GM19467 (cell line): Measurements from ENCODE around the gene PSMD2.
"Not testable (repeated sequence)": the region's sequence is repeated elsewhere in the genome, so short reads cannot be mapped to it uniquely, and the experiment has no call there.

ENCODE experiments used
- ATAC-seq: cut with Tn5 transposase; IDR thresholded peaks from one replicate; pipeline ENCODE4 v1.9.1; 2021; ENCODE audit warnings: mild to moderate bottlenecking, moderate library complexity; ENCODE audit not compliant: unreplicated experiment

The PSMD2 gene

DNA sequence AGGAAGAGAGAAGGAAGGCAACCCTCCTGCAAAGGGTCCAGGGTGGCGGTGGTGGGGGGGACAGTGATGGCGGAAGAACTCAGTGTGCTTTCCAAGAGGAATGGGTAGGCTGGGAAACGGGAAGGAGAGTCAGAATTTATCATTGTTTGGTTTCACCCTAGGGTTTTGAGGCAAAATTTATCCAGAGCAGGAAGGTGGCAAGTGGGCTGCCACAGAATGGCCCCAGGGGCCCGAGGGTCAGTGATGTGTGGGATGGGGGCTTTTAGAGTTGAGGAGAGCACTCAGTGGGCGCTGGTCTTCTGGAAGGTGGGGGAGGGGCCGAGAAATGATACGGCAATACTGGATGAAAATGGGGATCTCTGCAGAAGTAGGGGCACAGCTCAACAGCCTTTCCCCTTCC is 38.9 kb downstream of the PSMD2 start:
- no peak for ATAC-seq

DNA sequence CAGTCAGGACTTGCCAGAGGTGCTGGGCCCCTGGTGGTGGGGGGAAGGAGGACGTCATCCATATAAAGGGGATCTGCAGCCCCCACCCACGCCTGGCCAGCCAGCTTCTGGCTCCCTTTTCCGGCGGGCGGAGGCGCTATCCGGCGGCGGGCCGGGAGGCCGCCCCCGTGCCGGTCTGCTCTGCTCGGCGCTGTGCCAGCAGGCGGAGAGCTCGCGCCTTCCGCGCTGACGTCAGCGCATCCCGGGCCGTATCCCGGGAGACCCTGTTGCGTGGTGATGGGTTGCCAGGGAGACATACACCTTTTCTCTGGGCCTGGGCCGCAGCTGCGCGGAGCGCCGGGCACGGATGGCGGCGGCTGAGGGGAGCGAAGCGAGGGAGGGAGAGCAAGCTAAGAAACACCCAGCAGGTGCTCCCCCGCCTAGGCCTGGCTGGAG is 39.5 kb downstream of the PSMD2 start:
- ATAC-seq = no peak

DNA sequence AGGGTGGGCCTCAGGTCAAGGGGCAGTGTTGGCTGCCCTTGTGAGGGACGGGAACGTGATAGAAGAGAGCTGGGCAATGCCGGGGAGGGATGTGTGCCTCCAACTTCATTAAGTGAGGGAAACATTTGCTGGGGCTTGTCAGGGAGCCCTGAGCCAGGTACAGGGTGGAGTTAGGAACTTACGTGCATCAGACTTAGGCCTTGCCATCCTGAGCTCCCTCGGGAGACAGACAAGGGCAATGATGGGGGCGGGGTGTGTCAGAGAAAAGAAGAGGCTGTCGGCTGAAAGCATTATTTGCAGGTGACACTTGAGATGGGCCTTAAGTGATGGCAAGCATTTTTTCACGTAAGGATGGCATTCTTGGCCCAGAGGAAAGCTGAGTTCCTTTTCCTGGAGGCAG is 40.0 kb downstream of the PSMD2 start:
- ATAC-seq = no peak

DNA sequence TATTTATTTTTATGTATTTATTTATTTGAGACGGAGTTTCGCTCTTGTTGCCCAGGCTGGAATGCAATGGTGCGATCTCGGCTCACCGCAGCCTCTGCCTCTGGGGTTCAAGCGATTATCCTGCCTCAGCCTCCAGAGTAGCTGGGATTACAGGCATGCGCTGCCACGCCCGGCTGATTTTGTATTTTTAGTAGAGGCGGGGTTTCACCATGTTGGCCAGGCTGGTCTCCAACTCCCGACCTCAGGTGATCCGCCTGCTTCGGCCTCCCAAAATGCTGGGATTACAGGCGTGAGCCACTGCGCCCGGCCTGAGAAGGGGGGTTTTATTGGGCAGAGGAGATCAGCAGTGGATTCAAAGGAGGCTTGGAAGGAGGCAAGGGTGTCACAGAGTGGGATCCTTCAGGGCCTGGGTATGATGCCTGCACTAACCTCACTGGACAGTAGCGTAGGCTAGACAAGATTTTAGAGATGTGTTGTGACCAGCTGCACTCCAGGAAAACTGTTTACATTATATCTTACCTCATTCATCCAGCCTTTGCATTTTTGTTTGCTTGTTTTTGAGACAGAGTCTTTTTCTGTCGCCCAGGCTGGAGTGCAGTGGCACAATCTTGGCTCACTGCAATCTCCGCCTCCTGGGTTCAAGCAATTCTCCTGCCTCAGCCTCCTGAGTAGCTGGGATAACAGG is 40.6 kb downstream of the PSMD2 start:
- not testable (repeated sequence) for ATAC-seq

DNA sequence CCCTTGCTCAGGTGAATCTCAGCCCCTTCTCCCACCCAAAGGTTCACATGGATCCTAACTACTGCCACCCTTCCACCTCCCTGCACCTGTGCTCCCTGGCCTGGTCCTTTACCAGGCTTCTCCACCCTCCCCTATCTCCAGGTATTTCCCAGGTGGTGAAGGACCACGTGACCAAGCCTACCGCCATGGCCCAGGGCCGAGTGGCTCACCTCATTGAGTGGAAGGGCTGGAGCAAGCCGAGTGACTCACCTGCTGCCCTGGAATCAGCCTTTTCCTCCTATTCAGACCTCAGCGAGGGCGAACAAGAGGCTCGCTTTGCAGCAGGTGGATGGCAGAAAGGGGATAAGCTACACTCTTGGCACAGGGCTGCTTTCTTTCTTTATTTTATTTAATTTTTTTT is 42.9 kb downstream of the PSMD2 start:
- no peak for ATAC-seq

DNA sequence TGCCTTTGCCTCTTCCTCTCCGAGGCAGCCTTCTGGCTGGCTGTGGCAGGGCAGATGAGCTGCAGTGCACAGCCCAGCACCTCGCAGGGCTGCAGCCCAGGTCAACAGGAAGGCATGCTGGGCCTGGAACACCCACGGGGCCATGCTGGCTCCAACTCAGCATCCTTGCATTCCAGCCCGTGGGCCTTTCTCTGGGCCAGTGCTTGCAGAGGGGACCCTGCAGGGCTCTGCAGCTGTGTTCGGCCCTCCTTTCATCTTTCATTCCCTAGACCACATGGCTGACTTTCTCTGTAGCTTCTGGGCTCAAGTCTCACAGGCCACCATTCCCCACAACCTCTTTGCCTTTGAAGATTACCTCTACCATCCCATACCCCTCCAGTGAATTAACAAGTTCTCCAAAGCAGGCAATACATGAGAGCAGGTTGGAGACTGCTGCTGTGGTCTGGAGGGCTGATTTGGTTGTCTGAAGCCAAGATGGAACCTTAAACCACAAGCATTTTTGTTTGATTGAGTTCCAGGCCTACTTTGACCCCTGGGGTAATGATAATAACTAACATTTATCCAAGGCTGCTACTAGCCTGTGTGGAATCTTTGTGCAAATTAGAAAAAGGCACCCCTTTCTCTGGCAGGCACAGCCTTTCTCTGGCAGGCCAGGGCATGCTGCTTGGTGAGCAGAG is 44.3 kb downstream of the PSMD2 start:
- ATAC-seq = no peak

DNA sequence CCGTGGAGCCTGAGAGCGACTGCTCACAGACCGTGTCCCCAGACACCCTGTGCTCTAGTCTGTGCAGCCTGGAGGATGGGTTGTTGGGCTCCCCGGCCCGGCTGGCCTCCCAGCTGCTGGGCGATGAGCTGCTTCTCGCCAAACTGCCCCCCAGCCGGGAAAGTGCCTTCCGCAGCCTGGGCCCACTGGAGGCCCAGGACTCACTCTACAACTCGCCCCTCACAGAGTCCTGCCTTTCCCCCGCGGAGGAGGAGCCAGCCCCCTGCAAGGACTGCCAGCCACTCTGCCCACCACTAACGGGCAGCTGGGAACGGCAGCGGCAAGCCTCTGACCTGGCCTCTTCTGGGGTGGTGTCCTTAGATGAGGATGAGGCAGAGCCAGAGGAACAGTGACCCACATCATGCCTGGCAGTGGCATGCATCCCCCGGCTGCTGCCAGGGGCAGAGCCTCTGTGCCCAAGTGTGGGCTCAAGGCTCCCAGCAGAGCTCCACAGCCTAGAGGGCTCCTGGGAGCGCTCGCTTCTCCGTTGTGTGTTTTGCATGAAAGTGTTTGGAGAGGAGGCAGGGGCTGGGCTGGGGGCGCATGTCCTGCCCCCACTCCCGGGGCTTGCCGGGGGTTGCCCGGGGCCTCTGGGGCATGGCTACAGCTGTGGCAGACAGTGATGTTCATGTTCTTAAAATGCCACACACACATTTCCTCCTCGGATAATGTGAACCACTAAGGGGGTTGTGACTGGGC is 45.7 kb downstream of the PSMD2 start:
- ATAC-seq = no peak

DNA sequence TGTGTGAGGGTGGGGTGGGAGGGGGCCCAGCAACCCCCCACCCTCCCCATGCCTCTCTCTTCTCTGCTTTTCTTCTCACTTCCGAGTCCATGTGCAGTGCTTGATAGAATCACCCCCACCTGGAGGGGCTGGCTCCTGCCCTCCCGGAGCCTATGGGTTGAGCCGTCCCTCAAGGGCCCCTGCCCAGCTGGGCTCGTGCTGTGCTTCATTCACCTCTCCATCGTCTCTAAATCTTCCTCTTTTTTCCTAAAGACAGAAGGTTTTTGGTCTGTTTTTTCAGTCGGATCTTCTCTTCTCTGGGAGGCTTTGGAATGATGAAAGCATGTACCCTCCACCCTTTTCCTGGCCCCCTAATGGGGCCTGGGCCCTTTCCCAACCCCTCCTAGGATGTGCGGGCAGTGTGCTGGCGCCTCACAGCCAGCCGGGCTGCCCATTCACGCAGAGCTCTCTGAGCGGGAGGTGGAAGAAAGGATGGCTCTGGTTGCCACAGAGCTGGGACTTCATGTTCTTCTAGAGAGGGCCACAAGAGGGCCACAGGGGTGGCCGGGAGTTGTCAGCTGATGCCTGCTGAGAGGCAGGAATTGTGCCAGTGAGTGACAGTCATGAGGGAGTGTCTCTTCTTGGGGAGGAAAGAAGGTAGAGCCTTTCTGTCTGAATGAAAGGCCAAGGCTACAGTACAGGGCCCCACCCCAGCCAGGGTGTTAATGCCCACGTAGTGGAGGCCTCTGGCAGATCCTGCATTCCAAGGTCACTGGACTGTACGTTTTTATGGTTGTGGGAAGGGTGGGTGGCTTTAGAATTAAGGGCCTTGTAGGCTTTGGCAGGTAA is 46.5 kb downstream of the PSMD2 start:
- no peak for ATAC-seq

DNA sequence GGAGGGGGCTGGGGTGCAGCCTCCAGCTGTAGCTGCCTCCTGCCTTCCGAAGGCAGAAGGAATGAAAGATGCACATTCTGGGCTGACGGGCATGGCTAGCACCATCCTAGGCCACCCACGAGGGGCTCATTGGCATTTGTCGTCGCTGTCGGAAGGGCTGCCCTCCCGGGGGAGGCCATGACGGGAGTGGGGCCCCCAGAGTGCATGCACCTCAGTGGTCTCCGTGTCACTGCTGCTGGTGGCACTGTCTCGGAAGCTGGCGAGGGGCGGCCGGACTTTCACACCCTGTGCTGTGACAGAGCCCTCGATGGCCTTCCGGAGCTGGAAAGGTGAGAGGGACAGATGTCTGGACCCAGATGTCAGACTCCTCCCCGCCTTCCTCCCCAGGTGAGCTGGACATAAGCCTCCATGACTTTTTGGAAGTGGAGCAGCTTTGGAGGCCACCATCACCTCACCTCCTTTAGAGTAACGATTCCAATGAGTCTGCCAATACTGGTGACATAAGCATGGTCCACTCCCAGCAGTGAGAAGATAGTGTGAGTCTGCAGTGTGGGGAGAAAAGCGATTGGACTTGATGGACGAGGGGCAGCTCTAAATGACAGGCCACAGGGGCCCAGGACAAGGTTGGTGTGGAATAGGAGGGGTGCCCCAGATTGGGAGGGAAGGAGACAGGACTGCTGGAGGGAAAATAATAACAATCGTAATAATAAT is 47.6 kb downstream of the PSMD2 start:
- no peak for ATAC-seq

DNA sequence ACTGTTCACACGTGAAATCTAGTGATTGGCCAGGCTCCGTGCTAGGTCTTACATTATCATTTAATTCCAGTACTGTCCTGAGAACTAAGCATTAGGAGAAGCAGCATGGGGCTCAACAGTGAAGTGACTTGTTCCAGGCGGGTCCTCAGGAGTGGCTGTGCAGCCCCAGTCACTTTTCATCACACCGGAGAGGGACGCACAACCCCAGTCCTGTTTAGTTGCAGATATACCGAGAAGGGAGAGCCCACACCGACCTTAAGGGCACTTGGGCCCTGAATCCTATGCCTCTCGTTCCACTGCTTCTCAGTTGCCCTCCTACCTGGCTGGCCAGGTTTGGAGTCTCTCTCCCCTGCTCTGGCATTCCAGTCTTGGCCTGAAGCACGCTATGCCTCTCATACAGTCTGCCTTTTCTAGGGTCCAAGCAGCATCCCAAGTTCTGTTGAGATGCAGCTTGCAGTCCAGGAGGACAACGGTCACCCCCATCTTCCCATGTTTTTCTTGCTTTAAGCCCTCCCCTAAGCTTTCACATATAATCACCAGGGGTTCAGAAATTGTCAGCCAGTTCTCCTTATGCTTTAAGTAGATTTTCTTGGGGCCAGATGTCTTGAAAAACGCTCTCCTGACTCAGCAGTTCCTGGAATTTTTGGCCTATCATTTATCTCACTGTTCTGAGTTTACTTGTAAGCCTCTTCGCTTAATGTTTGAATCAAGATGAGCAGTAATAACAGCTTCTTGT is 48.4 kb downstream of the PSMD2 start:
- ATAC-seq = no peak

DNA sequence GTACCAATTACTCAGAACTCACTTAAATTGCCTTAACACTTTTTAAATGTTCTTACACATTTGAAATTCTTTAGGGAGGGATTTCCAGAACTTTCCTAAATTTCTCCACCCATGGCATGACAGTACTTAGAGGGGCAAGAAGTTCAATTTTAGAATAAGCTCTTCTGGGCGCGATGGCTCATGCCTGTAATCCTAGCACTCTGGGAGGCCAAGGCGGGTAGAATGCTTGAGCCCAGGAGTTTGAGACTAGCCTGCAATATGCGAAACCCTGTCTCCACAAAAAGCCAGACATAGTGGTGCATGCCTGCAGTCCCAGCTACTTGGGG is 49.0 kb downstream of the PSMD2 start:
- no peak for ATAC-seq

DNA sequence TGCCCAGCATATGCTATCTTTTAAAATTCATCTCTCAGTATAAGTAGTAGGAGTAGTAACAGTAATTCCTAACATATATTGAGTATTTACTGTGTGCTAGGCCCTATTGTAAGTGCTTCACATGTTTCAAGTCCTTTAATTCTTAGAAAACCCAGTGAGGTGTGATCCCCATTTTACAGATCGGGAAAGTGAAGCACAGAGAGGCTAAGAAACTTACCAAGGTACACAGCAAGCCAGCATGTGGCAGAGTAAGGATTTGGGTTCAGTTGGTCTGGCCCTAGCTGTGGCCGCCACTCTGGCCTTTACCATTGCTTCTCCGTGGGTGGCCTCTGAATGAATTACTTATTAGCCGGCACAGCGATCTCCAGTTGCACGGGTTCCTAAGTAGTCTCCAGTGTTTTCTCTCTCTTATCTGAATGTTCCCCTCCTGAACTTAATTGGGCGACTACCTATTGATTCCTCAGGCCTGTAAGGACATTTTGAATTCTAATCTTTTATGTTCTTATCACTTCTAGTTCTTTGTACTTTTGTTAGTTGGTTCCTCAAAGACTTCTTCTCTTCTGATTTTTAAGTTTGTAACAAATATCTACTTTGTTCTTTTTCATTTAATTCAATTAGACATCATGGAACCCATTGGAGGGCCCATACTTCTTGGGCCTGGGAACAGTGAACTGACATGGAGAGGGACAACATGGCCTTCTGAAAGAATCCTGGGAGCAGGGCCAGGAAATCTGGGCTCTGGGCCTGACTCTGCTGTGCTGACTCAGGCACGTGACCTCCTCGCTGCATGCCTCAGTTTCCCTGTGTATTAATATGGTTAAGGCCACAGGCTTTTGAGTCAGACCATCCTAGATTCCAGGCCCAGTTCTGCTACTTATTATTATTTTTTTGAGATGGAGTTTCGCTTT is 50.8 kb downstream of the PSMD2 start:
- ATAC-seq = no peak

DNA sequence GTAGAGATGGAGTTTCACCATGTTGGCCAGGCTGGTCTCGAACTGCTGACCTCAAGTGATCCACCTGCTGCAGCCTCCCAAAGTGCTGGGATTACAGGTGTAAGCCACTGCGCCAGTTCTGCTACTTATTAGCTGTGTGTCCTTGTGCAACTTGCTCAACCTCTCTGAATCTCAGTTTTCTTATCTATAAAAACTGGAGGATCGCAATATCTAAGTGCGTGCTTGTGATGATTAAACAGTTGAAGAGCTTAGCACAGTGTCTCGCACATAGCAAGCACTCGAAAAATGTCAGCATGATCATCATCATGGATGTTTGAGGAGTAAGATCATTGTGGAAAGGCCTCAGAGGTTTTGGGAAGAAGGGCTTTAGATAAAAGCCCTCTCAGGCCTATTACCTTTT is 51.6 kb downstream of the PSMD2 start:
- ATAC-seq = no peak

DNA sequence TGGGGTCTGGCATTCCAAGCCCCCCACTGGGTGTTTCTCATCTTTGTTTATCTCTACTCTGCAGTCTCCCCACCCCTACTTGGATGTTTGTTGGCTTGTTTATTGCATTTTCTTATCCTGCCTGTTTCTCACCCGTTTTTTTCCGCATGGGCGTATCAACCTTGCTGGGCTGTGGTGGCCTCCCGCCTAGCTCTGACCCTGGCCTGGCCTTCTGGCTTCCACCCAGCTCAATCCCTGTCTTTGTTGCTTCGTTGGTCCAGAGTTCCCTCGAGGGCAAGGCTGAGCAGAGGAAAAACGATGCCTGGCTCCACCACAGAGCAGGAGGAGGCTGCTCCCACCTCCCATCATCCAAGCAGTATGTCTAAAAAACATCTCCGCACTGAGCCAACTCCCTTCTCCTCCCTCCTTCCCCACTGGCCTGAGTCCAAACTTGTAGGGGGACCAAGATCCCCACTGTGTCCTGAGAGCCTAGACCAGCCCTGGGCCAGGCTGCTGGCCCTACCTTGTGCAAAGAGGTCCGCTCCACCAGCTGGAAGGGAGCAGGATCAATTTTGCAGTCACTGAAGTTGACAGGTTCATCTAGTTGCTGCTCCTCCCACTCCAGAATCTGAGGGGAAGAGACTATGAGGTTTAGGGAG is 52.6 kb downstream of the PSMD2 start:
- no peak for ATAC-seq

DNA sequence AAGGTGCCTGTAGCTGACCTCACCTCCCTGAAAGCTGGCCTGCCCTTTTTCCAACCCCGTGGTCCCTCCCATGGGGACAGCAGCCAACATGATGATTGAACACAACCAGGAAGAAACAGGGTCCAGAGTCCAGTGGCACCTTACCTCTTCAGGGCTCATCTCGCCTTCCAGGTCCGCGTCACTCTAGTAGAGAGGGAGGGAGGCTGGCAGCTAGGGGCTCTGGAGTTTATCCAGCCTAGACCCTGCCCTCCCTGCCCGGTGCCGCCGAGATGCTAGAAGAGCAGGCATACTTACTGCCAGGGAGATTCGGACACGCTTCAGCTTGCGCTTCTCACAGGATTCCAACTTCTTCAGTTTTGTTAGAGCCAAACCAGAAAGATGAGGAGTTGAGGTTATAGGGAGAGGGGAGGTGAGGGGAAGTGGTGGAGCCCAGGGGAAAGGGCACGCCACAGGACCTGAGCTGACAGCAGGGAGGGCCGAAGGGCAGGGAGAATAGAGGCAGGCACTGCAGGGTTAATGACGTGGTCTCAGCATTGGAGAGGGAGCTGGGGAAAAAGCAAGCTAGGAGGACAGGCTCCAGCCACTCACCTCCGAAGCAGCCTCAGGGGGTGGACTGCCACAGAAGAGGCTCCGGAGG is 53.2 kb downstream of the PSMD2 start:
- ATAC-seq = no peak

DNA sequence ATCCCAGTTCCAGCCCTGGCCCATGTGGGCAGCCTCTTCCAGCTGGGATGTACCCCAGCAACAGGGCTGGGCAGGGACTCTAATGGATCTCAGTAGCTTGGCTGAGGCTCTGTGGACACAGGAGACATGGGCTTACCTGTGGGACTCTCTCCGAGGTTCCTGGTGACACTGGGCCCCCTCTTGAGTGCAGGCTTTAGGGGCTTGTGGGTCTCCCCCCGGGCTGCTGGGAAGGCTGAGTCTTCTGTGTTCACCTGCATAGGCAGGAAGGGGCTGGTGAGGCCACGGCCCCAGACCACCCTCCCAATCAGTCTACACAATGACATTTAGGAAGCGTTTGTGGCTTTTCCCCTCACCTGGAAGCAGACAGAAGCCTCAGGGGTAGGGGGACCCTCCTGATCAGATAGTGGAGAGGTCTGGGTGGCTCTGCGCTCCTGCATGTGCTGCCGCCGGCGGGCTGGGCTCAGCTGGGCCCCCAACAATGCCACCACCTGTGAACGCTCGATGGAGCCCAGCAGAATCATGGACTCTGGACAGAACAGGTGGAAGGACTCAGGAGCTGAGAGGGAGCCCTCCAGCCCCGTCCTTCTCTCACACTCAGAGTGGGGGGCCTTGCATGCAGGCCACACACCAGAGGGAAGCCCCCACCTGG is 54.0 kb downstream of the PSMD2 start:
- ATAC-seq = no peak

DNA sequence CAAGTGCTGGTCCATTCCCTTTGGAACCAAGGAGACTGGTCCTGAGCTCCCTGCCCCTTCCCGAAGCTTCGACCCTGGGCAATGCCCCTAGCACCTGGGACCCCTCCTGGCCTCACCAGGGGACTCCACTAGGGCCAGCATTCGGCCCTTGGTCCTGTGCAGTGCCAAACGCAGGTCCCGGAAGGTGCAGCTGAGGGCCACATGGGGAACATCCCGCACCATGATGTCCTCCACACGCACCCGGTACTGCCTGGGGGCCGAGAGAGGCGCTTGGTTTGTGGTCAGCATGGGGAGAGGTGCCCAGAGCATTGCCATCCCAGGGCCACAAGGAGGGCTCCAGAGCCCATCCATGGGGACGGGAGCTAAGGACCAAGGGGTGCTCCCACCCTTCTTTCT is 54.5 kb downstream of the PSMD2 start:
- no peak for ATAC-seq
